NCI-H1092 treated with DMSO at 0.1 percent for 48 hours (cell line): ENCODE measurements around the gene PLA2G4A.

Experiments used
- DNase-seq: peaks from one replicate; lab custom pipeline; 2025; lab: John Stamatoyannopoulos, UW

The PLA2G4A gene

DNA sequence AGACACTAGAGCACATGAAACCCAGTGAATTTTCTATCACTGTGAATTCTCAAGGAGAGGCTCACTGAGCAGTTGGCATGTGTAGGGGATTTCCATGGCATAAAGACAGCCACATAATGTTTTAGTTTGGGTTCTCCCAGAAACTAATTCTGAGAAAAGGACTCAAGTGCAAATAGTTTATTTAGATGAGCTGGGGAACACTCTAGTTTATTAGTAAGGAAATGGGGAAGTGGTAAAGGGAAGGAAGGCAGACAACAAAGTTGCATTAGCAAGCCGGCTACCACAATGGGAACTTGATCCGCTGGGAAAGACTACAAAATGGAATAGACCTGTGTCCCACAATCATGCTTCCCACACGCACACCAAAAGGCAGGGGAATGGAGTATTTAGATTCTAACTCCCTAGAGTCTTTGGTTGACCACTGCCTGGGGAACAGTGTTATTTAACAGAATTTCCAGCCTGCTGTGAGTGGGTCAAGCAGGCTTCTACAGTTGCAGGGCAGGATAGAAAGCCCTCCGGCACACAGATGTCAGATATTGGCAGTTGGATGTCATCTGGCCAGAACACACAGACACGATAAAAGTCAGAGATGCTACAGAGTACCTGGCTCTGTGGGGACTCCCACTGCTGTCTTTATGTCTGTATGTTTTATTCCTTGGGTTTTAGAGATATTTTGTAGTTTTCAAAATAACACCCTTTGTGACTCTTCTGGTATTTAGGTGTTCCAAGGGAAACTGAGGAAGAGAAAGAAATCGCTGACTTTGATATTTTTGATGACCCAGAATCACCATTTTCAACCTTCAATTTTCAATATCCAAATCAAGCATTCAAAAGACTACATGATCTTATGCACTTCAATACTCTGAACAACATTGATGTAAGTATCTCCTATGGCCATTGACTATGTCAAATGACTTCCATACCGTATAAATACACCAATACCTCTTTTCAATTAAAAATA lies 150.1 kb downstream of the PLA2G4A start:
- DNase-seq, result no peak

DNA sequence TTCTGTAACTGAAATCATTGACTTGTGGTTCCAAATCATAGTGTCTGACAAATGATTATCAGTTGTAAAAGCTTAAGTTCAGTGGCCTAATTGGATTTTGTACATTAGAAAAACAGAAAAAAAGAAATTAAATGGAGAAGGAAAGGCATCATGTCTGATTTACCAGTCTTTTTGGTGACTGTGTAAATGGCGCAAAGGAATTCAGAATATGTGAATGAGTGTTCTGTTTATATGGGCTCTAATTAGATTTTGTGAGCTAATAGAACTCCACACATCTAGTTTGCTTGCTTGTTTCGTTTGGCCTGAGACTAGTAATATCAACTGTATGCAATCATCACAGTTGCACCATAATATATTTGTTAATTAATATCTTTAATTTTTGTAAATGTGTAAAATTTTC lies 151.7 kb downstream of the PLA2G4A start:
- DNase-seq, result no peak

DNA sequence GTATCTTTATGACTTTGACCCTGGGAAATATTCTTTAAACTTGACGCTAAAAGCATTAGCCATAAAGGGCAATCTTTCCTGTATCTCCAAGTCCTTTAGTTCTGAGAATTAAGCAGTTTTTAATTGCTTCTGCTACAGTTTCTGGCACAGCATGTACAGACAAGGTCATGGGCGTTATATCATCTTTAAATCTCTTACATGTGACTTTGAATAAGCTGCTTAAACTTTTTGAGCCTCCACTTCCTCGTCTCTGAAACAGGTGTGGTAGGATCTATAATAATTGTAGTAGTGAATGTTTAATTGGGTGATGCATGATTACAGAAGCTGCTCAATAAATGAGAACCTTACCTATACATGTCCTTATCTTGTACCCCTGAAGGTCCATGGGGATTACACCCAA lies 153.4 kb downstream of the PLA2G4A start:
- DNase-seq, result no peak

DNA sequence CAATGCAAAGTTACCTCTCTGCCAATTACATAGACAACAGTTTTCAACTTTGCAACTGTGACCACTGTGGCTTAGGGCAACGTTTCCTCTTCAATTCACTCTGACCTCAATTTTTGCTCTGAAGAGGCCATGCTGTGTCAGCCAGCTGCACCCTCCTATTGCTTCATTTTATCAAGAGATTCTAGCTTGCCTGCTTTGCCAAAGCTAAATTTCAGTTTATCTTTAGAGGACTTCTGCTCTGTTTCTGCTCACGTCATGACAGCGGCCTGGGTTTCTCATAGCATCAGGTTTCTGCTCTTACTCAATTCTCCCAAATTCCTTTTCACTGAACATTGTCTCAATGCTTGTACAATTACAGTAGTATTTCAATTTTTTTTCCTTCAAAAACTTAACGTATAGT lies 154.6 kb downstream of the PLA2G4A start:
- no peak for DNase-seq

DNA sequence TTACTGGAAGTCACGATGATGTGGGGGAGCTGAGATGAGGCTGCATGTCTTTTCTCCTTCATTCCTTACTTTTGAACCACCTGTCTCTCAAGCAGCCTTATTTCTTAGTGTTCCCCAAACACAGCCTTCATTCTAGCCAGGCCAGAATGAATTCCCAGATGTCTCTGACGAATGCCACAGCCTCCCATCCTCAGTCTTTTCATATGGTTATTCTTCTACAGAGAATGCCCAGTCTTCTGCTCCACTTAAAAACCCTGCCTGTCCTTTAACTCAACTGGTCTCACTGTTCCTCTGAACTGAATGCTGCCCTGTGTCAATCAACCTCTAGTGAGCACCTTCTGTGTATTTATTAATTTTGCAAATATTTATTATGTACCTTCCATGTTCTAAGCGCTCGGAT lies 156.2 kb downstream of the PLA2G4A start:
- no peak for DNase-seq

DNA sequence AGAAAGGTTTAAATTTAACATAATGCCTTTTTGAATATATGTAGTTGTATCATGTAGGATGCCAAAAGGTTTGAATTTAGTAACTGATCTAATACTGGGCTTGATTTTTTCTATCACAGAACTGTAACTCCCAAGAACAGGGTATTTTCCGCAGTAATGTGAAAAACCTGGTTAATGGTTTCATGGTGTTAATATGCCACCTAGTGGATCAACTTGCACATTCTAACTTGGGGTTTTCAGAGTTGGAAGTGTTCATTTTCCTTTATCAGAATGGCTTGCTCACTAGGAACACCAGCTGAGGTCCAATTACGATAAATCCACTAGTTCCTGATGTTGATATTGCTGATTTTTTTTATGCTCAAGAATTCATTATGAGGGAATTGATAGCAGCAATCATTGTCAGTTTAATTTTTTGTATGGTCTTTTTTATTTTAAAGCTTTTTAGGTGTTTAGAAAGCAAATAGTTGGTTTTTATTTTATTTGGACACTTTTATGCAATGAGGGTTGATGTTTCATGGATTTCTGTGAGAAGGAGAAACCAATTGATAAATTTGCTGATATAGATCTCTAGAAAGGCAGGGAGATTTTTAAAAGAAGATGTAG lies 157.2 kb downstream of the PLA2G4A start:
- DNase-seq, result peak; percentile 59

- no peak for DNase-seq
Measured at GRCh38 chr1:186987065-186987464, 158.3 kb downstream of the PLA2G4A start.

DNA sequence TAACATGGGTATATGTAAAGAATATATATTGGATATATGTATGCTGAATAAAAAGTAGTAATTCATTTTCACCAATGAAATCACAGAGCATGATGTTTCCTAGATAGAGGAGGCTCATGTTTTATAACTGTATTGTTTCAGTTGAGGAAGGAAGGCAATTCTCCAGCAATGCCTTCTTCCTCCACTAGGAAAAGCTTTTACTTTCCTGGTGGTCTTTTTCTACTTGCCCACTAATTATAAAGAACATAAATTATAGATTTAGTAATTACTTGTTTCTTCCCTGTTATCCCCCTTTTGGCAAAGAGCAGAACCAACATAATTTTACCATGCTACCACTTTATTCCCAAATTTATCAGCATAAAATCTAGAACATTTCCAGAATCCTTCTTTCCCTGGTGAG lies 159.0 kb downstream of the PLA2G4A start:
- DNase-seq, result no peak

- DNase-seq, result no peak
Measured at GRCh38 chr1:186993996-186994395, 165.2 kb downstream of the PLA2G4A start.

DNA sequence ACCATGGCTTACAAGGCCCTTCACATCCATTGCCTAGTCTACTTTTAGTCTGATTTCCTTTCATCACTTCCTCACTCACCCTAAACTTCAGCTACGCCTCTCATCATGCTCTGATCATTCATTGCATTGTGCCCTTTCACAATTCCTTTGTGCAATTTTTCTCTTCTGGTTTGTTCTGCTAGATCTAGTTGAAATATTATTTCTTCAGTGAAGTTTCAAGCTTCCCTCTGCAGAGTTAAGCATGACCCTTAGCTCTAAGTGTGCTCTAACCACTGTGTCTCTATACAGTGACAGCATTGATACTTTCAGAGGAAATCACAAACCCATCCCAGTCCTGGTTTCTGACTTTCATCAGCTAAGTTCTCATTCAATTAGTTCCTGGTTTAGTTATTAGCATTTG lies 166.1 kb downstream of the PLA2G4A start:
- DNase-seq, result no peak

GRCh38 chr1:186996816-186997215 lies 168.1 kb downstream of the PLA2G4A start:
- no peak for DNase-seq

DNA sequence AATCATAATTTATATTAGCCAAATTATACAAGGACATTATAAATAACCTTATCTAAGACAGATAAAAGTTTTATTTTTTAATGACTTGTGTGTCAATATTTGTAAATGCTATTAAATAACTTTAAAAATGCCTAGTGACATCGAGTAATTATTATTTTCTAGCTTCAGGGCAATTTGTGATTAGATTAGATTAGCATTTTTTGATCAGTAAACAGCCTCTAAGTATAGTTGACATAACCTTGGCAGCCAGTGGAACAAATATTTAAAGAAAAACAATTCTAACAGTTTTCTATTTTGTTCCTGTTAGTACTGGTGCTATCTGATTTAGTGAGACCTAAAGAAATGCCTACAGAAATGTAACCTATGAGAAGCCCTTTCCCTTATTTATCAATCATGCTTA lies 169.1 kb downstream of the PLA2G4A start:
- no peak for DNase-seq

DNA sequence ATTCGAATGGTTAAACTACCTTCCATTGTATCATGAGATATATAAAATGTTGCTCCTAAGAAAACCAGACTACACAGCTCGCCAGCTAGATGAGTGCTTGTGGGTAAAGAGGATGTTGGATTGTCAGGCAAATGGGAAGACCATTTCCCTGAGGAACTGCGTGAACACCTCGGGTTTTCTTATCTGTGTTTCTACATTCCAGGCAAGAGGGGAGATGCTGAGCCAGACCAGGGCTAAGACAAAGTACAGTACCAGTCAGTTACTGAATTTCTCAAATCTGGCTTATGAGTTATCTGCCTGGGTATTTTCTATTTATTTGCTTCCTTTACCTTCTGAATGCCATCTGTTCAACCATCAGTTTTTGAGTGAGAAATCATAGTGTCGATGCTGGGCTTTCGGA lies 170.8 kb downstream of the PLA2G4A start:
- no peak for DNase-seq

DNA sequence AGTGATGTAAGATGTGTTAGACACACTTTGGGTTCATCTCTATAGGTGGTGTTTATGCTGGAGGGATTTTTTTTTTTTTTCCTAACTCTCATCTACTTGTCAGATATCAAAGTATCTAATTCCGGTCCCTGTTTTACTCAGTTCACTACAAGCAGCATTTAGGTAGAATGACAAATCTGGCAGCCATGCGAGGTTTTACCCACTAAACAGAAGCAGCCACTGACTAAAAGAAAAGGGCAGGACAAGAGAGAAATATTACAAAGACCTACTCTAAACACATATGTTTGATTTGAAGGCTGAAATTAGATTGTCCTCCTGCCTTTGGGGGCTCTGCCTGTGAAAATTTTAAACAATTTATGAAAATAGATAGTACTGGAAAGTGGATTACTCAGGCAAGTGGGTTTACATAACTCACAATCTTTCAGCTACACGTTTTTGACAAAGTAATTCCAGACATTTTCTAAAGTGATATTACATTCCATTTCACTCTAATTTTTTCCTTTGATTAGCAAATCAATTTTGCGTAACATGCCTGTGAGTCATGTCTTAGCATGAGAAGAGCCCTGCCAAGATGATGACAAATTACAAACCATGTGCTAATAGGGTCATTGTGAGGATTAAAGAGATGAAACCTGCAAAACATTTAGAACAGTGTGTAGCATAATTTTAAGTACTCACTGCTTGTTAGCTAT lies 172.6 kb downstream of the PLA2G4A start:
- no peak for DNase-seq

DNA sequence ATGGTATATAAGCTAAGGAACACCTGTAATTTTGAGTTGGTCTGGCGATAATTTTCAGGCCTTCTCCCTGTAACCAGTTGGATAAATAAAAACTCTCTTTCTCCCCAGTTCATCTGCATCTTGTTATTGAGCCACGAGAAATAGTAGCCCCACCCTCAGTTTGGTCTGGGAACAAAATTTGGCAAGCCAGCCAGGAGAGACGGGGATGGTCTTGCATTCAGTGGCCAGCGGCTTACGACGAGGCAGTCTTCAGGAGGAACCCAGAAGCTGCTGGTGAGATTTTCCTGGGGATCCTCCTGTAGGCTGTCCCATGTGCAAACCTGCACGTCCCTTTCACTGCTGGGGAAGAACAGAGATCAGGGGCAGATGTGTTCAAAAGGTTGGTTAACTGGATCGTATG lies 174.6 kb downstream of the PLA2G4A start:
- no peak for DNase-seq

- no peak for DNase-seq
Measured at GRCh38 chr1:187006896-187007295, 178.1 kb downstream of the PLA2G4A start.

- no peak for DNase-seq
Measured at GRCh38 chr1:187009320-187009719, 180.6 kb downstream of the PLA2G4A start.

DNA sequence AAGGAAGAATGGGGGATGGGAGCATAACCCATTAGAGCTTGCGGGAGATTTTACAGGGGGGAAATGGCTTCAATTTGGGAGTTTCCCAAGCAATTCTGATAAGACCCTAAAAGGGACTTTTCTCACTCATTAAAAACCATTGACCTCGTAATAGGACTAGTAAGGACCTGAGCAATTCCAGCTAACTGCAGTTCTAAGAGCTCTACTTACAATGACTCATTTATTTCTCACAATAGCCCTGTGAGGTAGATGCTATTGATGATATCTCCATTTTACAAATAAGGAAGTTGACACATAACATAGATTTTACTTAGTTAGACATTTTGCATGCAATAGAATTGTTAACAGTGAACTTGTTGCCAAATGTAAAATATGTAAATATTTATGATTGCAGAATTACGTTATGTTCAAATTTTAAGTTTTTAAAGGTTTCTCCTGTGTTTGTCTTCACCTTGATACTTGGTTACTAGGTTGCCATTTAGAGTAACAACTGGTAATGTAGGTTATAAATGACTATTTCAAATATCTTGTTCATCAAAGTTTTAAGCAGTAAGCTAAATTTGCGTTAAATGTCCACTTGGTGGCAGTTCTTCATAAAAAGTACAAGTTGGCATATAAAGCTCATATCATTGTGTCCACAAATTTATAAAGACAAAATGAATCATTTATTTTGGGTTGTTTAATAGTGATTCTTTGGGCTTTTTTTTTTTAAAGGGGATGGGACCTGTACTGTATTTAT lies 182.0 kb downstream of the PLA2G4A start:
- no peak for DNase-seq

GRCh38 chr1:187013582-187014200 lies 184.9 kb downstream of the PLA2G4A start:
- no peak for DNase-seq

DNA sequence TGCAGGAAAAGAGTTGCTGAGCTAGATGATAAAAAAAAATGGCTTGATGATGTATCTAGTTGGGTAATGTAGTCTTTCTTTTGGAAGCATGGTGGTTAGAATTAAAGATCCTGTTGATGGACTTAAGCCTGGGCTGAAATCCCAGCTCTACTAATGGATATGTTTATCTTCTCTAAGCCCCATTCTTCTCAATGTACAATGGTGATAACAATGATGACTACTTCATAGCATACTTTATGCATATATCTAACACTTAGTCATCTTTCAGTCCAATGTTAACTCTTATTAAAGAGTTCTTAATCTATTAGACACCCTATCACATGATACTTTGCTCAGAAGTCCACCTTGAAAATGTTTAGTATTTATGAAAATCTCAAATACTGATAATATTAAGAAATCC lies 189.5 kb downstream of the PLA2G4A start:
- no peak for DNase-seq

GRCh38 chr1:187027253-187027652 lies 198.5 kb downstream of the PLA2G4A start:
- no peak for DNase-seq
